HFF-Myc (cell line): ENCODE measurements around the gene PARVA.

Source experiments
- DNase-seq: peaks from one replicate; pipeline ENCODE4 v3.0.0-alpha.2; 2011; ENCODE audit warnings: low read depth; ENCODE audit errors: extremely low read depth
- H3K4me3 ChIP-seq: replicated peaks from 2 replicates; pipeline ENCODE4 v1.5.1; 2011; ENCODE audit warnings: low read depth, mild to moderate bottlenecking, control low read depth, low read length
- CTCF ChIP-seq: IDR thresholded peaks from 2 replicates; pipeline ENCODE4 v1.5.1; 2012; ENCODE audit warnings: mild to moderate bottlenecking, low read depth, low read length, control low read depth; ENCODE audit errors: missing control alignments

PARVA gene

GRCh38 chr11:12560861-12561260 is 183.5 kb downstream of the PARVA start:
- H3K4me3 ChIP-seq: no peak overlapping the region
- no peak for DNase-seq
- TF ChIP-seq CTCF: no peak

- no peak overlapping the region for H3K4me3 ChIP-seq
- no peak for TF ChIP-seq CTCF
- no peak for DNase-seq
Measured at GRCh38 chr11:12564012-12564411, 186.6 kb downstream of the PARVA start.

GRCh38 chr11:12565406-12565805 is 188.0 kb downstream of the PARVA start:
- no peak for DNase-seq
- H3K4me3 ChIP-seq: no peak overlapping the region
- TF ChIP-seq CTCF: no peak

GRCh38 chr11:12567746-12568460 is 190.5 kb downstream of the PARVA start:
- H3K4me3 ChIP-seq: no peak overlapping the region
- no peak for TF ChIP-seq CTCF
- DNase-seq: no peak

GRCh38 chr11:12569499-12570425 is 192.4 kb downstream of the PARVA start:
- DNase-seq: no peak
- H3K4me3 ChIP-seq: no peak overlapping the region
- no peak for TF ChIP-seq CTCF

GRCh38 chr11:12573707-12574485 is 196.5 kb downstream of the PARVA start:
- no peak for DNase-seq
- H3K4me3 ChIP-seq: no peak overlapping the region
- no peak for TF ChIP-seq CTCF
